PC-9 (cell line): ENCODE results near the gene TRIM44.

Source experiments
- CTCF ChIP-seq: fragments of 200-600 bp; sonication (generic); conservative IDR thresholded peaks from 2 replicates; pipeline ENCODE4 v1.6.1; 2017; ENCODE audit warnings: mixed run types, antibody characterized with exemption, mild to moderate bottlenecking, moderate library complexity
- EZH2 ChIP-seq: fragments of 200-600 bp; sonication (generic); IDR thresholded peaks from 2 replicates; pipeline ENCODE4 v1.8.0; 2017; ENCODE audit warnings: antibody characterized with exemption, low read depth

- TF ChIP-seq CTCF (no peak), EZH2 (no peak)
Observed at GRCh38 chr11:35752115-35752514, 89.5 kb downstream of the TRIM44 start.
